Endothelial cell of umbilical vein (primary cell): ENCODE data around the gene B3GALT5. TPM values are rescaled to one million over a fixed set of nuclear protein-coding genes. Genes with fewer than 3 reads are reported as not detected.

Experiments used
- BruUV-seq: library from RNA; stranded (reverse); fragments of 400-500 nt; replicated peaks from 2 replicates; lab custom pipeline; 2021; lab: Mats Ljungman, UMichigan
- CTCF ChIA-PET: fragments of 300-600, 350-600 bp; sonication (Branson Sonifier 250); formaldehyde crosslinking; loops from one replicate; lab custom pipeline; 2021; ENCODE audit warnings: antibody characterized with exemption, inconsistent platforms; lab: Charles Lee
- POLR2A ChIA-PET: fragments of 300-600, 350-600 bp; sonication (Branson Sonifier 250); formaldehyde crosslinking; loops from one replicate; lab custom pipeline; 2021; ENCODE audit warnings: antibody characterized with exemption, inconsistent platforms; lab: Charles Lee
- DNase-seq: peaks from one replicate; pipeline ENCODE4 v3.0.0-alpha.2; 2011; ENCODE audit warnings: low read depth, low spot score
- FAIRE-seq: peaks from 2 replicates; lab custom pipeline; 2011; peaks lifted over from hg19 to GRCh38; lab: Jason Lieb, UNC
- H2AFZ ChIP-seq: 2 replicates; pipeline ENCODE4 v1.6.0; 2012; ENCODE audit warnings: low read depth, low read length, control low read depth, inconsistent platforms
- H3K27ac ChIP-seq: 2 replicates; pipeline ENCODE4 v1.5.1; 2011; ENCODE audit warnings: low read depth, mild to moderate bottlenecking, control low read depth, low read length, moderate library complexity; ENCODE audit not compliant: insufficient read depth
- H3K27me3 ChIP-seq, 2 experiments: 2 replicates each; pipeline versions ENCODE4 v1.6.0 to v1.6.1; 2011; ENCODE audit warnings: low read length in 2 of 2, mixed read lengths in 1 of 2; ENCODE audit not compliant: control insufficient read depth in 2 of 2, insufficient read depth in 2 of 2
- H3K36me3 ChIP-seq, 2 experiments: 2 replicates in 1 of 2; 3 replicates in 1 of 2; pipeline ENCODE4 v1.5.1; 2011; ENCODE audit warnings: low read length in 2 of 2, mild to moderate bottlenecking in 1 of 2, moderate library complexity in 1 of 2; ENCODE audit not compliant: control insufficient read depth in 2 of 2, insufficient read depth in 2 of 2; ENCODE audit errors: extremely low read depth in 1 of 2
- H3K4me1 ChIP-seq: 3 replicates; pipeline ENCODE4 v1.5.1; 2011; ENCODE audit warnings: mild to moderate bottlenecking, low read length; ENCODE audit not compliant: control insufficient read depth, insufficient read depth; ENCODE audit errors: extremely low read depth
- H3K4me2 ChIP-seq: 2 replicates; pipeline ENCODE4 v1.6.1; 2011; ENCODE audit warnings: low read length, control low read depth, mixed read lengths; ENCODE audit not compliant: insufficient read depth
- H3K4me3 ChIP-seq, 3 experiments: fragments of 200-600 bp in 1 of 3; sonication (generic), shearing (Covaris generic) in 1 of 3; replicated peaks in 1 of 3; 2 replicates each; pipeline ENCODE4 v1.5.1; 2011 to 2016; ENCODE audit warnings: control low read depth in 3 of 3, low read length in 3 of 3, mild to moderate bottlenecking in 2 of 3, inconsistent platforms in 1 of 3, low read depth in 1 of 3, moderate library complexity in 1 of 3; ENCODE audit not compliant: insufficient read depth in 1 of 3
- H3K79me2 ChIP-seq: 2 replicates; pipeline ENCODE4 v1.6.0; 2012; ENCODE audit warnings: low read length, inconsistent platforms; ENCODE audit not compliant: control insufficient read depth, insufficient read depth
- H3K9ac ChIP-seq: replicated peaks from 2 replicates; pipeline ENCODE3; 2011; ENCODE audit warnings: low read length, control low read depth; ENCODE audit not compliant: insufficient read depth; ENCODE audit errors: extremely low read depth
- H3K9me1 ChIP-seq: replicated peaks from 3 replicates; pipeline ENCODE4 v1.6.0; 2011; ENCODE audit warnings: mild to moderate bottlenecking, low read length; ENCODE audit not compliant: control insufficient read depth, insufficient read depth; ENCODE audit errors: extremely low read depth
- H3K9me3 ChIP-seq: replicated peaks from 2 replicates; pipeline ENCODE4 v1.5.1; 2012; ENCODE audit warnings: low read length, inconsistent platforms; ENCODE audit not compliant: control insufficient read depth, insufficient read depth
- H4K20me1 ChIP-seq: replicated peaks from 2 replicates; pipeline ENCODE3; 2011; ENCODE audit warnings: mild to moderate bottlenecking, low read length; ENCODE audit not compliant: control insufficient read depth, insufficient read depth; ENCODE audit errors: extremely low read depth
- CTCF ChIP-seq, 2 donors: IDR thresholded peaks; 1 replicate in 1 of 2; 2 replicates in 1 of 2; pipeline ENCODE4 v1.5.1; 2011; ENCODE audit warnings: low read length in 2 of 2, mild to moderate bottlenecking in 2 of 2, moderate library complexity in 2 of 2, control low read depth in 1 of 2, inconsistent platforms in 1 of 2, low read depth in 1 of 2; ENCODE audit not compliant: insufficient read depth in 1 of 2; ENCODE audit errors: extremely low read depth in 1 of 2
- EZH2 ChIP-seq: IDR thresholded peaks from 2 replicates; pipeline ENCODE4 v1.6.1; 2012; ENCODE audit warnings: borderline replicate concordance, low read depth, mild to moderate bottlenecking, moderate library complexity, low read length, inconsistent platforms; ENCODE audit not compliant: severe bottlenecking
- FOS ChIP-seq: IDR thresholded peaks from 2 replicates; pipeline ENCODE4 v1.6.1; 2011; ENCODE audit warnings: mild to moderate bottlenecking, low read length, moderate library complexity, borderline replicate concordance; ENCODE audit not compliant: insufficient read depth
- GATA2 ChIP-seq: IDR thresholded peaks from 2 replicates; pipeline ENCODE4 v1.7.0; 2011; ENCODE audit warnings: low read depth, mild to moderate bottlenecking, moderate library complexity, mixed read lengths, low read length; ENCODE audit not compliant: insufficient read length, insufficient read depth
- JUN ChIP-seq: IDR thresholded peaks from 2 replicates; pipeline ENCODE4 v1.6.1; 2011; ENCODE audit warnings: borderline replicate concordance, low read depth; ENCODE audit not compliant: insufficient read length, insufficient read depth
- MAX ChIP-seq: IDR thresholded peaks from 2 replicates; pipeline ENCODE4 v1.6.1; 2011; ENCODE audit not compliant: insufficient read depth, insufficient read length
- MYC ChIP-seq: IDR thresholded peaks from one replicate; pipeline ENCODE4 v1.6.1; 2011; ENCODE audit warnings: mild to moderate bottlenecking, low read depth, low read length
- POLR2A ChIP-seq: IDR thresholded peaks from 2 replicates; pipeline ENCODE4 v1.6.1; 2012; ENCODE audit warnings: low read depth, mild to moderate bottlenecking, control low read depth, low read length
- POLR2AphosphoS5 ChIP-seq: IDR thresholded peaks from 2 replicates; pipeline ENCODE4 v1.6.1; 2012; ENCODE audit warnings: low read depth, mild to moderate bottlenecking, control low read depth, low read length, moderate library complexity; ENCODE audit not compliant: insufficient read depth
- dilution Hi-C: fragments of 300-500 bp; cut with MboI; formaldehyde crosslinking; loops from one replicate; pipeline ENCODE4 v1.15.0; 2019; ENCODE audit warnings: low sequenced_read_pairs; ENCODE audit not compliant: extremely low pct_ligation_motif_present
- intact Hi-C: fragments of 100-400 bp; cut with micrococcal nuclease; formaldehyde crosslinking; loops from one replicate; pipeline ENCODE4 v1.10.0; 2022
- polyA plus RNA-seq, 4 experiments: library from polyadenylated mRNA; depleted of rRNA in 3 of 4; stranded (reverse) in 3 of 4; unstranded in 1 of 4; fragments of >200 nt; gene quantifications; 2 replicates each; pipeline versions ENCODE4 v1.2.1 to v1.2.3, GENCODE V29; 2011 to 2012; ENCODE audit warnings: missing spikeins in 1 of 4
- total RNA-seq: library from RNA; stranded (reverse); gene quantifications from 2 replicates; pipeline ENCODE4 v1.2.3, GENCODE V29; 2021

The B3GALT5 gene
- total and polyA plus RNA-seq, 2 donors (not counting 3 experiments of a cell fraction or from before 2014, with no cell fraction given): 0.04 TPM; not detected in 1

- ChIA-PET POLR2A (no interaction called here), CTCF (no interaction called here)
- FAIRE-seq (no peak), DNase-seq (no peak)
- H3K36me3 ChIP-seq: no peaks in the 10 kb centered on the region
- no peak overlapping the region for H2AFZ ChIP-seq
- H3K4me3 ChIP-seq: no peak overlapping the region
- H4K20me1 ChIP-seq: no peaks in the 10 kb centered on the region
- no peak for TF ChIP-seq GATA2
- no peak for TF ChIP-seq JUN
- no peak for TF ChIP-seq MAX
- no peak for TF ChIP-seq POLR2AphosphoS5
- no peak for TF ChIP-seq POLR2A
- no peak for TF ChIP-seq EZH2
- TF ChIP-seq MYC: no peak
- TF ChIP-seq CTCF (IDR thresholded peaks at IDR 0.05; ENCODE audit: extremely low read depth in 1 of 2, insufficient read depth in 1 of 2, low read depth in 1 of 2, low read length in 2 of 2): no peak
- no peak for TF ChIP-seq FOS
- no peaks in the 10 kb centered on the region for H3K9me3 ChIP-seq
- intact Hi-C loops: no loop called here
- no peaks in the 10 kb centered on the region for H3K79me2 ChIP-seq
- H3K27ac ChIP-seq: no peak overlapping the region
- H3K27me3 ChIP-seq: no peaks in the 10 kb centered on the region
- H3K4me1 ChIP-seq: no peaks in the 10 kb centered on the region
- no TSS peak for BruUV-seq
- no peak overlapping the region for H3K4me2 ChIP-seq
- H3K9me1 ChIP-seq: no peaks in the 10 kb centered on the region
- H3K9ac ChIP-seq: no peak overlapping the region
- dilution Hi-C loops: no loop called here
Observed at GRCh38 chr21:39685236-39685635, 72.5 kb downstream of the B3GALT5 start.
